K562 (cell line): Measurements from ENCODE around the gene SRGN. TPM values are rescaled to one million over a fixed set of nuclear protein-coding genes. Genes with fewer than 3 reads are reported as not detected.
A peak's percentile ranks its signal among the peaks of the same experiment; 100 is the strongest.

Experiments
- ATAC-seq: fragments of 200-7000 bp; cut with Tn5 transposase; 3 replicates; pipeline ENCODE4 v1.9.1; 2020; ENCODE audit warnings: moderate library complexity
- BruUV-seq: library from RNA; stranded (reverse); fragments of 400-500 nt; replicated peaks from 2 replicates; lab custom pipeline; 2021; lab: Mats Ljungman, UMichigan
- CTCF ChIA-PET: fragments of 300-600 bp; formaldehyde crosslinking; extraction: SDS; loops from one replicate; lab custom pipeline; 2021; ENCODE audit warnings: low intra/inter-chr PET ratio; lab: Yijun Ruan, JAX
- POLR2A ChIA-PET: fragments of 300-600, 350-650 bp; sonication (Branson Sonifier 250); formaldehyde crosslinking; extraction: SDS; loops from one replicate; lab custom pipeline; 2021; ENCODE audit warnings: antibody characterized with exemption, inconsistent platforms; lab: Yijun Ruan, JAX
- DNase-seq, 4 experiments: peaks; one replicate each; pipeline versions ENCODE4 v3.0.0 to v3.0.0-alpha.2; 2011 to 2018; ENCODE audit warnings: low spot score in 3 of 4, mixed read lengths in 3 of 4; ENCODE audit errors: extremely low read depth in 1 of 4
- FAIRE-seq: peaks from 2 replicates; lab custom pipeline; 2011; peaks lifted over from hg19 to GRCh38; lab: Jason Lieb, UNC
- H2AFZ ChIP-seq: 2 replicates; pipeline ENCODE4 v1.6.0; 2011; ENCODE audit warnings: low read depth, low read length, control low read depth, inconsistent platforms
- H3K27ac ChIP-seq: fragments of 200-600 bp; 3 replicates; pipeline ENCODE4 v1.8.0; 2011; ENCODE audit warnings: low read depth, mild to moderate bottlenecking, control low read depth, inconsistent platforms, low read length, moderate library complexity, mixed read lengths; ENCODE audit errors: extremely low read depth
- H3K27me3 ChIP-seq, 2 experiments: fragments of 300-600 bp in 1 of 2; 2 replicates in 1 of 2; 3 replicates in 1 of 2; pipeline versions ENCODE4 v1.6.0 to v1.8.0; 2011; ENCODE audit warnings: inconsistent platforms in 2 of 2, low read length in 2 of 2, mild to moderate bottlenecking in 1 of 2, mixed read lengths in 1 of 2, moderate library complexity in 1 of 2; ENCODE audit not compliant: control insufficient read depth in 2 of 2, insufficient read depth in 2 of 2
- H3K36me3 ChIP-seq: fragments of 300-600 bp; 3 replicates; pipeline ENCODE4 v1.8.0; 2011; ENCODE audit warnings: mild to moderate bottlenecking, low read length, inconsistent platforms; ENCODE audit not compliant: control insufficient read depth, insufficient read depth
- H3K4me1 ChIP-seq, 2 experiments: fragments of 200-600 bp in 1 of 2; replicated peaks in 1 of 2; 2 replicates in 1 of 2; 3 replicates in 1 of 2; pipeline versions ENCODE4 v1.5.1 to v1.8.0; 2011; ENCODE audit warnings: inconsistent platforms in 2 of 2, low read length in 2 of 2, mild to moderate bottlenecking in 1 of 2, mixed read lengths in 1 of 2, moderate library complexity in 1 of 2; ENCODE audit not compliant: control insufficient read depth in 2 of 2, insufficient read depth in 2 of 2
- H3K4me2 ChIP-seq: 2 replicates; pipeline ENCODE4 v1.6.1; 2011; ENCODE audit warnings: low read length, control low read depth, inconsistent platforms, mixed read lengths; ENCODE audit not compliant: insufficient read depth
- H3K4me3 ChIP-seq: fragments of 200-600 bp; sonication (generic), shearing (Covaris generic); 2 replicates; pipeline ENCODE4 v1.5.1; 2016; ENCODE audit warnings: control low read depth, inconsistent platforms
- H3K79me2 ChIP-seq: fragments of 200-600 bp; 3 replicates; pipeline ENCODE4 v1.8.0; 2011; ENCODE audit warnings: low read length, inconsistent platforms; ENCODE audit not compliant: control insufficient read depth, insufficient read depth
- H3K9ac ChIP-seq, 2 experiments: 2 replicates each; pipeline versions ENCODE4 v1.6.0 to v1.6.1; 2011; ENCODE audit warnings: low read depth in 2 of 2, low read length in 2 of 2, control low read depth in 1 of 2, inconsistent platforms in 1 of 2, mild to moderate bottlenecking in 1 of 2, mixed read lengths in 1 of 2; ENCODE audit not compliant: insufficient read depth in 1 of 2
- H3K9me1 ChIP-seq: one replicate; pipeline ENCODE4 v1.6.0; 2011; ENCODE audit warnings: inconsistent platforms, mild to moderate bottlenecking, low read length, moderate library complexity; ENCODE audit not compliant: control insufficient read depth, insufficient read depth
- H3K9me3 ChIP-seq: replicated peaks from 2 replicates; pipeline ENCODE4 v1.5.1; 2011; ENCODE audit warnings: low read depth, low read length, inconsistent platforms; ENCODE audit not compliant: control insufficient read depth, insufficient read depth
- H4K20me1 ChIP-seq: replicated peaks from 2 replicates; pipeline ENCODE4 v1.6.1; 2011; ENCODE audit warnings: low read length, inconsistent platforms, mixed read lengths; ENCODE audit not compliant: control insufficient read depth, insufficient read depth
- C11orf30 ChIP-seq: fragments of 450-650 bp; IDR thresholded peaks from 2 replicates; pipeline ENCODE4 v1.6.1; 2016; ENCODE audit warnings: low read depth, mild to moderate bottlenecking
- ELF4 ChIP-seq: fragments of 450-650 bp; formaldehyde crosslinking; IDR thresholded peaks from 2 replicates; pipeline ENCODE4 v1.4.0; 2022; ENCODE audit warnings: missing genetic modification characterization
- MGA ChIP-seq: fragments of 450-650 bp; IDR thresholded peaks from 2 replicates; pipeline ENCODE4 v1.6.1; 2016; ENCODE audit warnings: mild to moderate bottlenecking, moderate library complexity
- MTA2 ChIP-seq: fragments of 450-650 bp; IDR thresholded peaks from 2 replicates; pipeline ENCODE4 v1.6.1; 2016; ENCODE audit warnings: low read depth
- NFATC3 ChIP-seq: fragments of 450-650 bp; IDR thresholded peaks from 2 replicates; pipeline ENCODE4 v1.6.1; 2017; ENCODE audit warnings: mild to moderate bottlenecking
- TEAD4 ChIP-seq, 2 experiments: sonication (generic) in 1 of 2; formaldehyde crosslinking in 1 of 2; IDR thresholded peaks; 2 replicates each; pipeline versions ENCODE4 v1.6.1 to v1.8.0; 2012 to 2022; ENCODE audit warnings: borderline replicate concordance in 1 of 2, inconsistent platforms in 1 of 2, low read length in 1 of 2, mild to moderate bottlenecking in 1 of 2, missing genetic modification reagents in 1 of 2
- ZKSCAN8 ChIP-seq: fragments of 200-800 bp; sonication (Bioruptor generic); IDR thresholded peaks from 2 replicates; pipeline ENCODE4 v1.6.1; 2016; ENCODE audit warnings: missing genetic modification characterization, missing compliant biosample characterization
- WGBS: fragments of 100-300 bp; shearing (Covaris generic); methylation state at CpG from one replicate; pipeline ENCODE4 v1.1.6; 2016; ENCODE audit warnings: low coverage, mixed read lengths; ENCODE audit not compliant: insufficient coverage; ENCODE audit errors: missing lambda C conversion rate; 5-methylcytosine and 5-hydroxymethylcytosine counted together
- in situ Hi-C: fragments of 300-500 bp; cut with MboI; formaldehyde crosslinking; loops from 4 replicates; pipeline ENCODE4 v1.15.0; 2018; ENCODE audit warnings: inconsistent platforms, mixed read lengths
- intact Hi-C: fragments of 100-400 bp; cut with micrococcal nuclease; formaldehyde crosslinking; loops from 2 replicates; pipeline ENCODE4 v1.14.2; 2022
- polyA plus RNA-seq, 8 experiments: library from polyadenylated mRNA; depleted of rRNA in 4 of 8; stranded (reverse) in 5 of 8; unstranded in 3 of 8; fragments of >200 nt; fragmentation: Nextera tagmentation in 2 of 8; fragmentation: Illumina TruSeq in 1 of 8; extraction: Ambion mirVana in 2 of 8; extraction: Trizol in 1 of 8; gene quantifications; 2 replicates each; pipeline versions ENCODE4 v1.2.1 to v1.2.3, GENCODE V29; 2011 to 2014; ENCODE audit warnings: inconsistent platforms in 1 of 8, missing spikeins in 1 of 8
- total RNA-seq, 7 experiments: library from RNA; depleted of rRNA in 6 of 7; stranded (reverse); fragments of >200 nt in 6 of 7; fragmentation: Illumina TruSeq in 2 of 7; extraction: Trizol in 2 of 7; gene quantifications; 2 replicates each; pipeline versions ENCODE4 v1.2.1 to v1.2.3, GENCODE V29; 2011 to 2021; ENCODE audit warnings: low replicate concordance in 1 of 7

The SRGN gene
- total and polyA plus RNA-seq, 9 of the 15 experiments (the other 6 are each of a cell fraction or from before 2014, with no cell fraction given), result 136 to 304 (median 180) TPM

GRCh38 chr10:69061305-69062161, 26.4 kb upstream of the SRGN start:
- peak; percentile 82 for ATAC-seq
- H3K4me1 ChIP-seq, result peaks cover 12 to 43% of the 10 kb centered on the region in 2 experiments
- WGBS, result 16% methylated on average over 20 of the region's 20 CpGs
- H3K79me2 ChIP-seq, result no peaks in the 10 kb centered on the region
- H3K4me3 ChIP-seq, result no peak overlapping the region
- ChIA-PET CTCF (no interaction called here), POLR2A (interaction anchor here (0.6 to 1.7 kb wide), 7 partner anchors 9 to 339 kb away, joined by 3 to 6 read pairs (median 3); no protein-coding TSS in a partner anchor)
- H3K9me1 ChIP-seq, result no peaks in the 10 kb centered on the region
- H4K20me1 ChIP-seq, result no peaks in the 10 kb centered on the region
- peak; percentile 47 to 69 (median 56) for DNase-seq
- intact Hi-C loops, result no loop called here
- peak overlapping the region; percentile 65 for H3K27ac ChIP-seq
- in situ Hi-C loops, result no loop called here
- H3K9me3 ChIP-seq, result no peaks in the 10 kb centered on the region
- peak overlapping the region; percentile 98 for H2AFZ ChIP-seq
- H3K4me2 ChIP-seq, result peak overlapping the region; percentile 79
- no peaks in the 10 kb centered on the region for H3K36me3 ChIP-seq
- peak; percentile 83 for FAIRE-seq
- no peaks in the 10 kb centered on the region for H3K27me3 ChIP-seq
- peak overlapping the region; percentile 47 to 79 for H3K9ac ChIP-seq
- BruUV-seq, result no TSS peak
- TF ChIP-seq ELF4 (0 out of 2 replicates have a peak, but pooled peaks have one; percentile 21), MGA (peak; percentile 92), C11orf30 (peak; percentile 21; the same call in 1 of the 2 replicates), NFATC3 (0 out of 2 replicates have a peak, but pooled peaks have one; percentile 47), ZKSCAN8 (0 out of 2 replicates have a peak, but pooled peaks have one; percentile 64), TEAD4 (IDR thresholded peaks at IDR 0.05; ENCODE audit: low read length) (peak; percentile 44), TEAD4 (CRISPR knock-in tag; IDR thresholded peaks at IDR 0.05; ENCODE audit: borderline replicate concordance) (no peak), MTA2 (0 out of 2 replicates have a peak, but pooled peaks have one; percentile 6)
